MCF 10A (cell line): Measurements from ENCODE around the gene HES7. TPM values are rescaled to one million over a fixed set of nuclear protein-coding genes. Genes with fewer than 3 reads are reported as not detected.

ENCODE experiments used
- BruUV-seq: library from RNA; stranded (reverse); fragments of 400-500 nt; replicated peaks from 2 replicates; lab custom pipeline; 2021; lab: Mats Ljungman, UMichigan
- CTCF ChIA-PET: fragments of 300-600 bp; sonication (Branson Sonifier 250); formaldehyde crosslinking; extraction: SDS; loops from one replicate; lab custom pipeline; 2021; ENCODE audit warnings: antibody characterized with exemption, inconsistent platforms; lab: Yijun Ruan, JAX
- POLR2A ChIA-PET: fragments of 300-600, 350-650 bp; sonication (Branson Sonifier 250); formaldehyde crosslinking; extraction: SDS; loops from one replicate; lab custom pipeline; 2020; ENCODE audit warnings: antibody characterized with exemption, inconsistent platforms; lab: Yijun Ruan, JAX
- DNase-seq: peaks from one replicate; pipeline ENCODE4 v3.0.0-alpha.2; 2018; ENCODE audit not compliant: unreplicated experiment
- H3K27ac Mint-ChIP-seq: one replicate; pipeline ENCODE4 v1.8.0; 2022; ENCODE audit warnings: mild to moderate bottlenecking, low read depth, mixed read lengths; ENCODE audit not compliant: unreplicated experiment
- H3K27me3 Mint-ChIP-seq: one replicate; pipeline ENCODE4 v1.8.0; 2022; ENCODE audit warnings: mixed read lengths; ENCODE audit not compliant: insufficient read depth, unreplicated experiment
- H3K36me3 Mint-ChIP-seq: one replicate; pipeline ENCODE4 v1.8.0; 2022; ENCODE audit warnings: mild to moderate bottlenecking, moderate library complexity, mixed read lengths; ENCODE audit not compliant: insufficient read depth, unreplicated experiment
- H3K4me1 Mint-ChIP-seq: one replicate; pipeline ENCODE4 v1.8.0; 2022; ENCODE audit warnings: mixed read lengths; ENCODE audit not compliant: insufficient read depth, unreplicated experiment
- H3K4me3 Mint-ChIP-seq: one replicate; pipeline ENCODE4 v1.8.0; 2022; ENCODE audit warnings: mild to moderate bottlenecking, moderate library complexity, mixed read lengths; ENCODE audit not compliant: unreplicated experiment
- H3K9me3 Mint-ChIP-seq: one replicate; pipeline ENCODE4 v1.8.0; 2022; ENCODE audit warnings: mixed read lengths; ENCODE audit not compliant: unreplicated experiment
- intact Hi-C: fragments of 100-400 bp; cut with micrococcal nuclease; formaldehyde crosslinking; loops from 2 replicates; pipeline ENCODE4 v1.14.1; 2022
- microRNA-seq: library from miRNA; unstranded; fragments of <30 nt; microRNA quantifications from one replicate; pipeline ENCODE4 v1.2.0, GENCODE V29; 2022
- total RNA-seq: library from RNA; stranded (reverse); gene quantifications from 2 replicates; pipeline ENCODE4 v1.2.3, GENCODE V29; 2022
- TF ChIP-seq, protein P1 (sequence below): fragments of 200-600 bp; IDR thresholded peaks from one replicate; pipeline ENCODE4 v1.8.0; 2022; ENCODE audit warnings: antibody characterized with exemption, mild to moderate bottlenecking; ENCODE audit not compliant: unreplicated experiment

Gene HES7
- total RNA-seq, 1 experiment from 2014 or later, result 5.9 TPM

DNA sequence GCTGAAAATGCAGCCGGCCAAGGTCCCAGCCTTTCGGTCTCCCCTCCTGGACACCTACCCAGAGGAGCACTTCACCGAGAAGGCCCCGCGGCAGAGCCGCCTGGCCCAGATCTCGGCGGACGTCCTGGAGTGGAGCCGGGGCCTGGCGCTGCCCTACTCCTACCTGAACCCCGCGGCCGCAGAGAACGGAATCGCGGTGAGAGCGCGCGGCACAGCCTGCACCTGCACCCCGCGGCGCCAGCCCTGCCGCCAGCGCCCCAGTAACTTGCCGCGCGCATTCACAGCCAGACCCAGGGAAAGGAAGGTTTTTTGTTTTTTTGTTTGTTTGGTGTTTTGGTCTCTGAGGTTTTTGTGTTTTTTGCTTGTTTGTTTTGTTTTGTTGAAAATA is 51.6 kb downstream of the HES7 start:
- H3K4me1 Mint-ChIP-seq, result peaks cover 21% of the 10 kb centered on the region
- CTCF ChIA-PET, result interaction anchor here (1.3 to 9.2 kb wide), 4 partner anchors 13 to 45 kb away, joined by 3 to 209 read pairs (median 86); partner anchors contain the start of gene ALOXE3

DNA sequence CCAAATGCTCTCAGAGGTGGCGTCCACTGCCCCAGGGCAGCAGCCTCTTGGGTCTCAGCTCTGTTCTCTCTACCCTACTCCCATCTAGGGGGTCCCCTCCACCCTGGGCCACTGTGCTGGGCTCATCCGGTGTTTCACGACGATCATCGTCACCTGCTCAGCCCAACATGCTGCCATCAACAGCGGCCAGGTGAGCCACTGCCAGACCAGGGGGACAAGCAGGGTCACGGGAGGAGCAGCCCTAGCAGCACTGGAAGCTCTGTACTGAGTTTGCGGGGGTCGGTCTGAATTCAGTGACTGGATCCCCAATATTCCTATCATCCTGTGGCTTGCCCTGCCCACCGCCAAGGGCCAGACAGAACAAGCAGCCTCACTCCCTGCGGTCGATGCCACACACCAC is 52.4 kb downstream of the HES7 start:
- Mint-ChIP-seq H3K4me1 (peaks cover 21% of the 10 kb centered on the region), H3K9me3 (no peaks in the 10 kb centered on the region), H3K36me3 (no peaks in the 10 kb centered on the region), H3K27ac (no peak overlapping the region), H3K27me3 (peaks cover 23% of the 10 kb centered on the region), H3K4me3 (no peak overlapping the region)
- TF ChIP-seq, protein P1, sequence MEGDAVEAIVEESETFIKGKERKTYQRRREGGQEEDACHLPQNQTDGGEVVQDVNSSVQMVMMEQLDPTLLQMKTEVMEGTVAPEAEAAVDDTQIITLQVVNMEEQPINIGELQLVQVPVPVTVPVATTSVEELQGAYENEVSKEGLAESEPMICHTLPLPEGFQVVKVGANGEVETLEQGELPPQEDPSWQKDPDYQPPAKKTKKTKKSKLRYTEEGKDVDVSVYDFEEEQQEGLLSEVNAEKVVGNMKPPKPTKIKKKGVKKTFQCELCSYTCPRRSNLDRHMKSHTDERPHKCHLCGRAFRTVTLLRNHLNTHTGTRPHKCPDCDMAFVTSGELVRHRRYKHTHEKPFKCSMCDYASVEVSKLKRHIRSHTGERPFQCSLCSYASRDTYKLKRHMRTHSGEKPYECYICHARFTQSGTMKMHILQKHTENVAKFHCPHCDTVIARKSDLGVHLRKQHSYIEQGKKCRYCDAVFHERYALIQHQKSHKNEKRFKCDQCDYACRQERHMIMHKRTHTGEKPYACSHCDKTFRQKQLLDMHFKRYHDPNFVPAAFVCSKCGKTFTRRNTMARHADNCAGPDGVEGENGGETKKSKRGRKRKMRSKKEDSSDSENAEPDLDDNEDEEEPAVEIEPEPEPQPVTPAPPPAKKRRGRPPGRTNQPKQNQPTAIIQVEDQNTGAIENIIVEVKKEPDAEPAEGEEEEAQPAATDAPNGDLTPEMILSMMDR, result no peak
- BruUV-seq, result no TSS peak
- CTCF ChIA-PET, result interaction anchor here (0.6 to 8.4 kb wide), 10 partner anchors 9 to 639 kb away, joined by 3 to 106 read pairs (median 4); partner anchors contain the start of gene ALOXE3
- intact Hi-C loops, result loop anchor here (5.0 kb wide), 1 partner anchor 716 kb away; no protein-coding TSS in a partner anchor
- no peak for DNase-seq
- POLR2A ChIA-PET, result no interaction called here

More for the DNA sequence above, 51.6 kb downstream of the HES7 start:
- no peak overlapping the region for H3K27ac Mint-ChIP-seq
- TF ChIP-seq, protein P1, result no peak
- no peaks in the 10 kb centered on the region for H3K36me3 Mint-ChIP-seq
- intact Hi-C loops, result loop anchor here (2.0 to 5.0 kb wide), 2 partner anchors 46 to 715 kb away; partner anchors contain the start of gene ALOXE3
- POLR2A ChIA-PET, result no interaction called here
- no peaks in the 10 kb centered on the region for H3K9me3 Mint-ChIP-seq
- H3K27me3 Mint-ChIP-seq, result peaks cover 23% of the 10 kb centered on the region
- no peak overlapping the region for H3K4me3 Mint-ChIP-seq
- no TSS peak for BruUV-seq
- no peak for DNase-seq

Small RNA genes within 50 kb of the gene (microRNA-seq; reads per million reads assigned to microRNA genes)
- gene MIR4314, result not detected
- not detected for gene MIR6883

Other genes starting within 250 kb of the HES7 start
- 78.5 and 87.1 TPM in 2 replicates for gene CHD3, start 235.3 kb downstream of the HES7 start, total RNA-seq
- 5.6 and 7.4 TPM in 2 replicates for gene RNF227, start 207.8 kb downstream of the HES7 start, total RNA-seq
- gene KCNAB3, start 194.2 kb downstream of the HES7 start, total RNA-seq, result 4.2 and 10.0 TPM in 2 replicates
- gene TRAPPC1, start 192.2 kb downstream of the HES7 start, total RNA-seq, result 80.0 and 104 TPM in 2 replicates
- 31.5 and 39.2 TPM in 2 replicates for gene CNTROB, start 191.9 kb downstream of the HES7 start, total RNA-seq
- gene GUCY2D, start 121.5 kb downstream of the HES7 start, total RNA-seq, result not detected in 2 replicates
- 18.5 and 27.6 TPM in 2 replicates for gene ALOX15B, start 85.0 kb downstream of the HES7 start, total RNA-seq
- gene ALOX12B, start 36.4 kb downstream of the HES7 start, total RNA-seq, result 1.3 TPM in 1 of 2 replicates, not detected in the other
- 13.1 and 14.1 TPM in 2 replicates for gene ALOXE3, start 5.6 kb downstream of the HES7 start, total RNA-seq
- gene PER1, start 28.3 kb upstream of the HES7 start, total RNA-seq, result 165 and 190 TPM in 2 replicates
- 37.7 and 42.8 TPM in 2 replicates for gene VAMP2, start 38.8 kb upstream of the HES7 start, total RNA-seq
- 7.6 and 8.4 TPM in 2 replicates for gene TMEM107, start 52.3 kb upstream of the HES7 start, total RNA-seq
- gene BORCS6, start 66.1 kb upstream of the HES7 start, total RNA-seq, result 3.9 and 4.4 TPM in 2 replicates
- 11.7 and 33.6 TPM in 2 replicates for gene AURKB, start 86.5 kb upstream of the HES7 start, total RNA-seq
- gene CTC1, start 124.0 kb upstream of the HES7 start, total RNA-seq, result 30.5 and 33.1 TPM in 2 replicates
- 54.4 and 66.2 TPM in 2 replicates for gene PFAS, start 125.2 kb upstream of the HES7 start, total RNA-seq
- 38.6 and 41.8 TPM in 2 replicates for gene RANGRF, start 164.6 kb upstream of the HES7 start, total RNA-seq
- 2.2 and 4.0 TPM in 2 replicates for gene SLC25A35, start 171.3 kb upstream of the HES7 start, total RNA-seq
- gene ARHGEF15, start 186.1 kb upstream of the HES7 start, total RNA-seq, result not detected in 2 replicates
- gene ODF4, start 215.7 kb upstream of the HES7 start, total RNA-seq, result not detected in 2 replicates